ENCODE data around the gene ECI2.

ECI2 gene

GRCh38 chr6:4155848-4156466 is 20.6 kb upstream of the ECI2 start:
- DNase-seq (ENCODE audit: low spot score), result peak; percentile 78

GRCh38 chr6:4153514-4153985 is 18.2 kb upstream of the ECI2 start:
- TF ChIP-seq CTCF (IDR thresholded peaks at IDR 0.05; ENCODE audit: borderline replicate concordance, control extremely low read depth, extremely low read depth, insufficient read depth, missing control alignments), result no peak
- no peak for DNase-seq (ENCODE audit: low spot score)
- in situ Hi-C loops (cut with MboI; ENCODE audit: low sequenced_read_pairs, unreplicated experiment), result loop anchor here (10.0 to 25.0 kb wide), 2 partner anchors 89 to 416 kb away; no protein-coding TSS in a partner anchor

More at GRCh38 chr6:4155848-4156466, 20.6 kb upstream of the ECI2 start:
- in situ Hi-C loops (cut with MboI; ENCODE audit: low sequenced_read_pairs, unreplicated experiment), result loop anchor here (10.0 to 25.0 kb wide), 2 partner anchors 91 to 419 kb away; no protein-coding TSS in a partner anchor
- peak; percentile 77 for TF ChIP-seq CTCF (IDR thresholded peaks at IDR 0.05; ENCODE audit: borderline replicate concordance, control extremely low read depth, extremely low read depth, insufficient read depth, missing control alignments)

GRCh38 chr6:4145083-4145482 is 9.7 kb upstream of the ECI2 start:
- in situ Hi-C loops (cut with MboI; ENCODE audit: low sequenced_read_pairs, unreplicated experiment), result no loop called here
- TF ChIP-seq CTCF (IDR thresholded peaks at IDR 0.05; ENCODE audit: borderline replicate concordance, control extremely low read depth, extremely low read depth, insufficient read depth, missing control alignments), result no peak
- DNase-seq (ENCODE audit: low spot score), result no peak

GRCh38 chr6:4139272-4139671 is 3.9 kb upstream of the ECI2 start:
- TF ChIP-seq CTCF (IDR thresholded peaks at IDR 0.05; ENCODE audit: borderline replicate concordance, control extremely low read depth, extremely low read depth, insufficient read depth, missing control alignments), result no peak
- in situ Hi-C loops (cut with MboI; ENCODE audit: low sequenced_read_pairs, unreplicated experiment), result no loop called here
- no peak for DNase-seq (ENCODE audit: low spot score)

- TF ChIP-seq CTCF (IDR thresholded peaks at IDR 0.05; ENCODE audit: borderline replicate concordance, control extremely low read depth, extremely low read depth, insufficient read depth, missing control alignments), result no peak
- no peak for DNase-seq (ENCODE audit: low spot score)
- in situ Hi-C loops (cut with MboI; ENCODE audit: low sequenced_read_pairs, unreplicated experiment), result no loop called here
Measured at GRCh38 chr6:4138186-4138585, 2.8 kb upstream of the ECI2 start.

- DNase-seq (ENCODE audit: low spot score), result no peak
- in situ Hi-C loops (cut with MboI; ENCODE audit: low sequenced_read_pairs, unreplicated experiment), result no loop called here
- TF ChIP-seq CTCF (IDR thresholded peaks at IDR 0.05; ENCODE audit: borderline replicate concordance, control extremely low read depth, extremely low read depth, insufficient read depth, missing control alignments), result no peak
Measured at GRCh38 chr6:4136354-4136831, 1.0 kb upstream of the ECI2 start.

All from GM13976 (cell line).